GM21825 (cell line): Measurements from ENCODE around the gene MBD3.
"Not testable (repeated sequence)": the region's sequence is repeated elsewhere in the genome, so short reads cannot be mapped to it uniquely, and the experiment has no call there.

Source experiments
- ATAC-seq: cut with Tn5 transposase; IDR thresholded peaks from one replicate; pipeline ENCODE4 v1.9.1; 2021; ENCODE audit warnings: mild to moderate bottlenecking, moderate library complexity; ENCODE audit not compliant: unreplicated experiment

The MBD3 gene

GRCh38 chr19:1551068-1552040, 41.3 kb downstream of the MBD3 start:
- no peak for ATAC-seq

DNA sequence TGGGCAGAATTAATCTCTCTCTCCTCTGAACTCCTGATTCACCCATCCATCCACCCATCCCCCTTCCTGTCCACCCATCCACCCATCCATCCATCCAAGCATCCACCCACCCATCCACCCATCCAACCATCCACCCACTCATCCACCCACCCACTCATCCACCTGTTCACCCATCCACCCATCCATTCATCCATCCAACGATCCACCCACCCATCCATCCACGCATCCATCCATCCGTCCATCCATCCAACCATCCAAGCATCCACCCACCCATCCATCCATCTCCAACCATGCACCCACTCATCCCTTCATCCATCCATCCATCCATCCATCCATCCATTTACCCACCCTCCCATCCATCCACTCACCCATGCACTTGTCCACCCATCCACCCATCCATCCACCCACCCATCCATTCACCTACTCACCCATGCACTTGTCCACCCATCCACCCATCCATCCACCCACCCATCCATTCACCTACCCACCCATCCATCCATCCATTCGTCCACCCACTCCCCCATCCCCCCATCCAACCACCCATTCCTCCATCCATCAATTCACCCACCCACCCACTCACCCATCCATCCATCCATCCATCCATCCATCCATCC, 43.2 kb downstream of the MBD3 start:
- ATAC-seq: no peak

DNA sequence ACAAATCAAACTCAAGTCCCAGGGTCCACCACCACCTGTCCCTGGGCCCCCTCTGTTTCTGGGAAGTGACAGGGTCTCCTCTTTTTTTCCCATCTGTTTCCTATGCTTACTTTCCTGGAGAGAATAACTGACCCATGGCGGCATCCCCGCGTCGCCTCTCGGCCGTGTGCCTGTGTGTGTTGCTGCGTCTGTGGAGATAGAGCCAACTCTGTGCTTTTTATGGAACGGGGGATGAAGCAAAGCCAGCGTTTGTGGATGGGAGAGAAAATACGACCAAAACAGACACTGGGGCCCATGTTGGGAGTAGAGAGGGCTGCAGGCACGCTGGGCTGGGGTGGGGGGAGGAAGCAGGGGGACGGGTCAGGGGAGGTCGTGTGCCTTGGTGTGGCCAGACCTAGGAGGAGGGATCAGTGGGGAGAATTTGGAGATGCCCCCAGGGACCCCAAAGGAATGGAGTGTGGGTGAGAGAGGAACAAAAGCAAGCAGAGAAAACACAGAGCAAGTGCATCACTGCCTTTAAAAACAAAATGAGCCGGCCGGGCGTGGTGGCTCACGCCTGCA, 52.2 kb downstream of the MBD3 start:
- ATAC-seq: no peak

- ATAC-seq: not testable (repeated sequence)
Measured at GRCh38 chr19:1539749-1540148, 52.9 kb downstream of the MBD3 start.

DNA sequence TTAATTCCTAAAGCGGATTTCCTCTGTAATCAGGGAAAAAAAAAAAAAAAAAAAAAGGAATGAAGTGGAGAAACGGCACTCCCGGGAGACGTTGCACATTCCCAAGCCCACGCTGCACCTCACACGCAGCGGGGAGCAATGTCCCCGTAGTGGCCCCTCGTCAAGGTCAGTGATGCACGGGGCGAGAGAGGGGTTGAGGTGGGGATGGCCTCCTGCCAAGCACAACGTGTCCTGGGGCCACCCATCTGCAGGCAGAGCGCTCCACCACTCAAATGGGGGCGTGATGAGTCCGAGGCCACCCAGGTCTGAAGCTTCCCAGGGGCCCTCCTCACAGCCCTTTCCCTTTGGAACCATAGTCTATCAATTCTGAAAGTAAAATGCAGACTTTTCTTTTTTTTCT, 53.7 kb downstream of the MBD3 start:
- no peak for ATAC-seq

DNA sequence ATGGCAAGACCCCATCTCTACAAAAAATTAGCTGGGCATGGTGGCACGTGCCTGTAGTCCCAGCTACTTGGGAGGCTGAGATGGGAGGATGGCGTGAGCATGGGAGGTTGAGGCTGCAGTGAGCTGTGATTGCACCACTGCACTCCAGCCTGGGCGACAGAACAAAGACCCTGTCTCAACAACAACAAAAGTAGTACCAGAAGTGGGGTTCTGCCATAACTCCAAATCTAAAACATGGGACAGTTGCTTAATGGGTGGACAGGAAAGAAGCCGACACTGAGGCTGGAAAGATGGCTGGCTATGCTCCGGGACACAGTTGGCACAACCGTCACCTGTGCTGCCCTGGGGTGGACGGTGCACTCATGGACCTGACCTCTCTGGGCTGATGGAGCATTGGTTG, 57.0 kb downstream of the MBD3 start:
- not testable (repeated sequence) for ATAC-seq

- ATAC-seq: no peak
Measured at GRCh38 chr19:1534972-1535371, 57.7 kb downstream of the MBD3 start.

- no peak for ATAC-seq
Measured at GRCh38 chr19:1533510-1534150, 59.0 kb downstream of the MBD3 start.

GRCh38 chr19:1532003-1532402, 60.7 kb downstream of the MBD3 start:
- no peak for ATAC-seq

DNA sequence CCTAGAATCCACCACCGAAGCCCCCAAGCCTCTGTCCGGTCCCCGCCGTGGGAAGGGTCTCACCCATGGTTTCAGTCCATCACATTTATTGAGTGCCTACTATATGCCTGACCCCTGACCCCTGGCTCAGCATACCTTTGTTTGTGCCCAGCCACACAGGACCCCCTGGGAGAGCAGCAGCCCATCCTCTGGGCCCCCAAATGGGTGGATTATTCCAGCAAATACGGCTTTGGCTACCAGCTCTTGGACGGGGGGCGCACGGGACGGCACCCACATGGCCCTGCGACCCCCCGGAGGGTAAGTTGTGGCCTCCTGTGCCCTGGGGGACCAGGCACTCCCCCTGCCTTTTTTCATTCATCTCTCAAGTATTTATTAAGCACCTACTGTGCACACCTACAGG, 61.1 kb downstream of the MBD3 start:
- ATAC-seq: no peak

GRCh38 chr19:1530856-1531255, 61.8 kb downstream of the MBD3 start:
- ATAC-seq: not testable (repeated sequence)

DNA sequence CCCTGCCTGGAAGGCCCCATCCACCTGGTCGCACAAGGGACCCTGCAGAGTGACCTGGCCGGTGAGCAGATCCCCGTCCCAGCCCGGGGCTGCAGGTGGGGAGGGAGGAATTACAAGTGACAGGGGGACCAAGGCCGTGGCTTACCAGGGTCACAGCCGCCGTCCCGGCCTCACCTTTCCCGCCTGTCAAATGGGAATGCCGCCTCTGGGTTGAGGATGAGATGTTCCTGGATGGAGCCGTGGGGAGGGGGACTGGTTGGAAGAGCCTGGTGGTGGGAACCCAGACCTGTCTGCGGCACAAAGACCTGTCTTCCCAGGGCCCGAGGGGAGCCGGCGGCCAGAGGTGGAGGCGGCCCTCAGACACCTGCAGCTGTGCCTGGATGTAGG, 63.2 kb downstream of the MBD3 start:
- no peak for ATAC-seq

GRCh38 chr19:1528596-1529429, 63.9 kb downstream of the MBD3 start:
- no peak for ATAC-seq

GRCh38 chr19:1527650-1528309, 64.9 kb downstream of the MBD3 start:
- ATAC-seq: no peak

GRCh38 chr19:1526979-1527649, 65.6 kb downstream of the MBD3 start:
- ATAC-seq: no peak

- no peak for ATAC-seq
Measured at GRCh38 chr19:1526066-1526778, 66.4 kb downstream of the MBD3 start.

DNA sequence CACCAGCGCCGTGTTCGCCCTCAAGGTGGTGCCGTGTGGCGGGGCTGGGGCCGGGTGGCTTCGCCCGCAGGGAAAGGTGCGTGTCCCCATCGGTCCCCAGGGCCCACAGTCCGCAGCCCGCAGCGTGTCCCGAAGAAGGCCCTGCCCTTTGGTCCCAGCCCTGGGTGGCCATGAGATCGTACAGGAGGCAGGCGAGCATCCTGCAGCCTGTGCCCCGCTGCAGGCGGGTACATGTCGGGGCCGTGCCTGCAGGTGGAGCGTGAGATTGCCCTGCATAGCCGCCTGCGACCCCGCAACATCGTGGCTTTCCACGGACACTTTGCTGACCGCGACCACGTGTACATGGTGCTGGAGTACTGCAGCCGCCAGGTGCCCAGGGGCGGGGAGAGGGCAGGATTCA, 67.3 kb downstream of the MBD3 start:
- ATAC-seq: no peak

DNA sequence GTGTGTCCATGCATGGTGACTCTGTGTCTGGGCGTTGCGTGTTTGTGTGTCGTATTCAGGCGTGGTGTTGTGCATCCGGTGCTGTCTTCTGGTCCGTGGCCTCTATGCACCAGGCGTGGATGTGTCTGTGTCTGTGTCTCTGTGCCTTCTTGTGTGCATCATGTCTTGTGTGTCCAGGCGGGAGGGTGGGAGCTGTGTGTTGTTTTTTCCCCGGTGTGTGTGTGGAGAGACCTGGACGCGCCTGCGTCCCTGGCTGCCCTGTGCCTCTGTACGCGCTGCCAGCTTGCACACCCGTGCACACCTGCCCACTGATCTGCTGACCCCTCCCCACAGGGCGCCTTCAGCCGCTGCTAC, 67.7 kb downstream of the MBD3 start:
- ATAC-seq: no peak
